Panc1 (cell line): ENCODE results near the gene UGT1A7.

Source experiments
- CTCF ChIP-seq: fragments of 450-650 bp; IDR thresholded peaks from 2 replicates; pipeline ENCODE4 v1.5.1; 2017; ENCODE audit warnings: mild to moderate bottlenecking
- SIN3A ChIP-seq: IDR thresholded peaks from 2 replicates; pipeline ENCODE4 v1.6.1; 2012; ENCODE audit warnings: low read depth, mild to moderate bottlenecking, low read length, moderate library complexity, borderline replicate concordance; ENCODE audit not compliant: insufficient read depth
- TCF7L2 ChIP-seq: IDR thresholded peaks from 2 replicates; pipeline ENCODE4 v1.6.1; 2011; ENCODE audit warnings: mild to moderate bottlenecking, low read depth, low read length, inconsistent platforms

- no peak for TF ChIP-seq CTCF
- no peak for TF ChIP-seq TCF7L2
- TF ChIP-seq SIN3A: no peak
Measured at GRCh38 chr2:233817995-233818638, 136.4 kb downstream of the UGT1A7 start.
